HEK293 (cell line): ENCODE results near the gene RNF145.
A peak's percentile ranks its signal among the peaks of the same experiment; 100 is the strongest.
"Not testable (repeated sequence)": the region's sequence is repeated elsewhere in the genome, so short reads cannot be mapped to it uniquely, and the experiment has no call there.

ENCODE experiments used
- CTCF ChIA-PET: fragments of 350-600 bp; formaldehyde crosslinking; extraction: SDS; loops from one replicate; lab custom pipeline; 2021; ENCODE audit warnings: antibody characterized with exemption; lab: Yijun Ruan, JAX
- POLR2A ChIA-PET: fragments of 300-600 bp; formaldehyde crosslinking; extraction: SDS; loops from one replicate; lab custom pipeline; 2020; ENCODE audit warnings: antibody characterized with exemption, inconsistent platforms; lab: Yijun Ruan, JAX
- H3K27ac ChIP-seq: fragments of 200-500 bp; sonication (Bioruptor generic); 2 replicates; pipeline ENCODE4 v1.5.1; 2014; ENCODE audit warnings: low read depth, low read length, control low read depth, inconsistent platforms; ENCODE audit errors: extremely low read depth
- H3K36me3 ChIP-seq, 2 experiments: fragments of 200-500 bp in 1 of 2; sonication (Bioruptor generic) in 1 of 2; 1 replicate in 1 of 2; 2 replicates in 1 of 2; pipeline ENCODE4 v1.5.1; 2014 to 2017; ENCODE audit warnings: inconsistent platforms in 2 of 2, low read length in 2 of 2; ENCODE audit not compliant: control insufficient read depth in 2 of 2, insufficient read depth in 1 of 2
- H3K4me1 ChIP-seq: fragments of 200-500 bp; sonication (Bioruptor generic); 2 replicates; pipeline ENCODE4 v1.5.1; 2014; ENCODE audit warnings: mild to moderate bottlenecking, low read length, inconsistent platforms; ENCODE audit not compliant: control insufficient read depth, insufficient read depth
- H3K4me3 ChIP-seq: 2 replicates; pipeline ENCODE4 v1.5.1; 2011; ENCODE audit warnings: low read depth, mild to moderate bottlenecking, control low read depth, low read length, moderate library complexity
- H3K9me3 ChIP-seq: fragments of 200-500 bp; sonication (Bioruptor generic); 2 replicates; pipeline ENCODE4 v1.5.1; 2014; ENCODE audit warnings: low read depth, low read length, inconsistent platforms; ENCODE audit not compliant: control insufficient read depth, insufficient read depth
- ATF2 ChIP-seq: fragments of 450-650 bp; formaldehyde crosslinking; IDR thresholded peaks from 2 replicates; pipeline ENCODE4 v1.5.1; 2016; ENCODE audit warnings: missing biosample characterization, missing genetic modification characterization, low read depth
- BCL11B ChIP-seq: fragments of 450-650 bp; formaldehyde crosslinking; IDR thresholded peaks from 2 replicates; pipeline ENCODE4 v1.5.1; 2016; ENCODE audit warnings: low read depth, missing biosample characterization, missing genetic modification characterization
- GFI1B ChIP-seq: fragments of 450-650 bp; formaldehyde crosslinking; IDR thresholded peaks from 2 replicates; pipeline ENCODE4 v1.5.1; 2016; ENCODE audit warnings: missing biosample characterization, missing genetic modification characterization
- GLI4 ChIP-seq: fragments of 450-650 bp; formaldehyde crosslinking; IDR thresholded peaks from 2 replicates; pipeline ENCODE4 v1.5.1; 2016; ENCODE audit warnings: missing biosample characterization, missing genetic modification characterization
- KLF1 ChIP-seq: fragments of 450-650 bp; formaldehyde crosslinking; IDR thresholded peaks from 2 replicates; pipeline ENCODE4 v1.5.1; 2016; ENCODE audit warnings: missing biosample characterization, missing genetic modification characterization
- MZF1 ChIP-seq: fragments of 450-650 bp; formaldehyde crosslinking; IDR thresholded peaks from 2 replicates; pipeline ENCODE4 v1.5.1; 2017; ENCODE audit warnings: missing biosample characterization, missing genetic modification characterization, borderline replicate concordance
- OSR2 ChIP-seq: fragments of 450-650 bp; formaldehyde crosslinking; IDR thresholded peaks from 2 replicates; pipeline ENCODE4 v1.5.1; 2016; ENCODE audit warnings: missing biosample characterization, missing genetic modification characterization
- PRDM6 ChIP-seq: fragments of 450-650 bp; formaldehyde crosslinking; IDR thresholded peaks from 2 replicates; pipeline ENCODE4 v1.5.1; 2017; ENCODE audit warnings: missing biosample characterization, missing genetic modification characterization
- ZNF18 ChIP-seq: fragments of 450-650 bp; formaldehyde crosslinking; IDR thresholded peaks from 2 replicates; pipeline ENCODE4 v1.5.1; 2016; ENCODE audit warnings: missing biosample characterization, missing genetic modification characterization
- ZNF292 ChIP-seq: fragments of 450-650 bp; formaldehyde crosslinking; IDR thresholded peaks from 2 replicates; pipeline ENCODE4 v1.5.1; 2016; ENCODE audit warnings: low read depth, missing biosample characterization, missing genetic modification characterization, borderline replicate concordance
- ZNF350 ChIP-seq: fragments of 450-650 bp; formaldehyde crosslinking; IDR thresholded peaks from 2 replicates; pipeline ENCODE4 v1.5.0; 2017; ENCODE audit warnings: missing biosample characterization, mild to moderate bottlenecking, missing genetic modification characterization
- ZNF354C ChIP-seq: fragments of 450-650 bp; formaldehyde crosslinking; IDR thresholded peaks from 2 replicates; pipeline ENCODE4 v1.5.1; 2016; ENCODE audit warnings: missing biosample characterization, missing genetic modification characterization, low read depth, borderline replicate concordance
- ZNF394 ChIP-seq: fragments of 450-650 bp; formaldehyde crosslinking; IDR thresholded peaks from 2 replicates; pipeline ENCODE4 v1.5.1; 2016; ENCODE audit warnings: missing biosample characterization, missing genetic modification characterization, mild to moderate bottlenecking, moderate library complexity, borderline replicate concordance
- ZNF514 ChIP-seq: fragments of 450-650 bp; formaldehyde crosslinking; IDR thresholded peaks from 2 replicates; pipeline ENCODE4 v1.5.1; 2016; ENCODE audit warnings: missing biosample characterization, missing genetic modification characterization
- ZNF521 ChIP-seq: fragments of 450-650 bp; formaldehyde crosslinking; IDR thresholded peaks from 2 replicates; pipeline ENCODE4 v1.5.1; 2017; ENCODE audit warnings: missing biosample characterization, mild to moderate bottlenecking, missing genetic modification characterization
- ZNF610 ChIP-seq: fragments of 450-650 bp; formaldehyde crosslinking; IDR thresholded peaks from 2 replicates; pipeline ENCODE4 v1.5.1; 2016; ENCODE audit warnings: missing biosample characterization, missing genetic modification characterization, borderline replicate concordance
- ZNF626 ChIP-seq: fragments of 450-650 bp; sonication (Bioruptor Pico); formaldehyde crosslinking; IDR thresholded peaks from 2 replicates; pipeline ENCODE4 v1.5.1; 2018; ENCODE audit warnings: missing biosample characterization, missing genetic modification characterization, inconsistent platforms
- ZNF76 ChIP-seq: fragments of 450-650 bp; formaldehyde crosslinking; IDR thresholded peaks from 2 replicates; pipeline ENCODE4; 2016; ENCODE audit warnings: low read depth, missing biosample characterization, missing genetic modification characterization, borderline replicate concordance
- ZNF776 ChIP-seq: fragments of 450-650 bp; formaldehyde crosslinking; IDR thresholded peaks from 2 replicates; pipeline ENCODE4 v1.5.0; 2017; ENCODE audit warnings: missing biosample characterization, missing genetic modification characterization, borderline replicate concordance
- ZXDB ChIP-seq: fragments of 450-650 bp; formaldehyde crosslinking; IDR thresholded peaks from 2 replicates; pipeline ENCODE4 v1.5.1; 2016; ENCODE audit warnings: missing biosample characterization, missing genetic modification characterization

The RNF145 gene

GRCh38 chr5:159163027-159163700 is 46.2 kb downstream of the RNF145 start:
- Histone ChIP-seq H3K9me3 (no peaks in the 10 kb centered on the region), H3K4me1 (peaks cover 10% of the 10 kb centered on the region; the same call in 1 of the 2 replicates), H3K27ac (no peak overlapping the region), H3K4me3 (no peak overlapping the region), H3K36me3 (peaks cover 26 to 56% of the 10 kb centered on the region in 2 experiments)
- no peak for TF ChIP-seq ZNF394
- TF ChIP-seq BCL11B (tag by site-specific recombination): no peak
- peak; percentile 74; the same call in 1 of the 2 replicates for TF ChIP-seq OSR2 (tag by site-specific recombination)
- TF ChIP-seq PRDM6: peak; percentile 48
- ChIA-PET CTCF (interaction anchor here (0.5 to 1.6 kb wide), 5 partner anchors 8 to 153 kb away, joined by 3 to 6 read pairs (median 4); no protein-coding TSS in a partner anchor), POLR2A (no interaction called here)

- CTCF ChIA-PET: interaction anchor here (0.6 kb wide), 2 partner anchors 860 to 1285 kb away, joined by 3 read pairs; no protein-coding TSS in a partner anchor
- Histone ChIP-seq H3K4me1 (peaks cover 10% of the 10 kb centered on the region; the same call in 1 of the 2 replicates), H3K9me3 (no peaks in the 10 kb centered on the region), H3K36me3 (peaks cover 20 to 55% of the 10 kb centered on the region in 2 experiments)
- no peak for TF ChIP-seq ZNF514 (tag by site-specific recombination)
- no peak for TF ChIP-seq ZNF521 (tag by site-specific recombination)
- TF ChIP-seq ATF2 (tag by site-specific recombination): peak; percentile 49; the same call in 1 of the 2 replicates
- TF ChIP-seq, all 188 proteins: peak for 1
- no peak overlapping the region for H3K27ac ChIP-seq
- POLR2A ChIA-PET: no interaction called here
- no peak overlapping the region for H3K4me3 ChIP-seq
Measured at GRCh38 chr5:159161361-159162214, 47.8 kb downstream of the RNF145 start.

- POLR2A ChIA-PET, H3K4me3 ChIP-seq, H3K4me1 ChIP-seq, H3K9me3 ChIP-seq, H3K27ac ChIP-seq: not testable (repeated sequence)
- peaks cover 18 to 58% of the 10 kb centered on the region in 2 experiments for H3K36me3 ChIP-seq
- CTCF ChIA-PET: interaction anchor here (0.7 to 4.8 kb wide), 4 partner anchors 158 to 828 kb away, joined by 3 to 68 read pairs (median 5); no protein-coding TSS in a partner anchor
Measured at GRCh38 chr5:159158553-159159091, 50.7 kb downstream of the RNF145 start.

GRCh38 chr5:159157552-159157951 is 51.8 kb downstream of the RNF145 start:
- ChIA-PET POLR2A (interaction anchor here (0.6 to 1.7 kb wide), 3 partner anchors 33 to 118 kb away, joined by 3 to 9 read pairs (median 4); no protein-coding TSS in a partner anchor), CTCF (interaction anchor here (0.6 to 4.8 kb wide), 40 partner anchors 8 to 1188 kb away, joined by 3 to 68 read pairs (median 5); no protein-coding TSS in a partner anchor)
- H3K36me3 ChIP-seq: peaks cover 18 to 55% of the 10 kb centered on the region in 2 experiments
- no peak overlapping the region for H3K4me3 ChIP-seq
- H3K4me1 ChIP-seq: no peaks in the 10 kb centered on the region
- no peak overlapping the region for H3K27ac ChIP-seq
- H3K9me3 ChIP-seq: no peaks in the 10 kb centered on the region
- TF ChIP-seq ZNF610 (tag by site-specific recombination) (no peak), GFI1B (tag by site-specific recombination) (no peak), ZNF354C (tag by site-specific recombination) (no peak), ZNF626 (tag by site-specific recombination) (no peak), MZF1 (tag by site-specific recombination) (no peak), ZNF76 (tag by site-specific recombination) (no peak), ZNF18 (tag by site-specific recombination) (no peak), ZNF350 (tag by site-specific recombination) (no peak), ZNF292 (tag by site-specific recombination) (no peak), GLI4 (tag by site-specific recombination) (no peak), KLF1 (tag by site-specific recombination) (no peak), ZNF776 (tag by site-specific recombination) (no peak), ZXDB (no peak)
